BJ (cell line): ENCODE data around the gene TLE1. TPM values are rescaled to one million over a fixed set of nuclear protein-coding genes. Genes with fewer than 3 reads are reported as not detected.

Experiments
- CTCF ChIA-PET: fragments of 350-600 bp; formaldehyde crosslinking; extraction: SDS; loops from one replicate; lab custom pipeline; 2021; ENCODE audit warnings: antibody characterized with exemption, inconsistent platforms; lab: Yijun Ruan, JAX
- POLR2A ChIA-PET: fragments of 300-600 bp; sonication (Branson Sonifier 250); formaldehyde crosslinking; extraction: SDS; loops from one replicate; lab custom pipeline; 2021; ENCODE audit warnings: antibody characterized with exemption; lab: Charles Lee
- DNase-seq: peaks from one replicate; pipeline ENCODE4 v3.0.0-alpha.2; 2011; ENCODE audit warnings: low read depth
- H3K27me3 ChIP-seq: 2 replicates; pipeline ENCODE4 v1.6.0; 2011; ENCODE audit warnings: low read length; ENCODE audit not compliant: control insufficient read depth, insufficient read depth
- H3K36me3 ChIP-seq: 2 replicates; pipeline ENCODE4 v1.5.1; 2011; ENCODE audit warnings: low read length; ENCODE audit not compliant: control insufficient read depth, insufficient read depth
- H3K4me3 ChIP-seq: 2 replicates; pipeline ENCODE4 v1.5.1; 2011; ENCODE audit warnings: low read depth, mild to moderate bottlenecking, control low read depth, low read length
- polyA plus RNA-seq: library from polyadenylated mRNA; depleted of rRNA; stranded (reverse); fragments of >200 nt; gene quantifications from 2 replicates; pipeline ENCODE4 v1.2.3, GENCODE V29; 2011
- TF ChIP-seq, protein P1 (sequence below): IDR thresholded peaks from 2 replicates; pipeline ENCODE4 v1.5.1; 2011; ENCODE audit warnings: low read depth, mild to moderate bottlenecking, control low read depth, inconsistent platforms, low read length, moderate library complexity; ENCODE audit not compliant: insufficient read depth

The TLE1 gene
- polyA plus RNA-seq, 1 experiment, result 9.6 TPM

DNA sequence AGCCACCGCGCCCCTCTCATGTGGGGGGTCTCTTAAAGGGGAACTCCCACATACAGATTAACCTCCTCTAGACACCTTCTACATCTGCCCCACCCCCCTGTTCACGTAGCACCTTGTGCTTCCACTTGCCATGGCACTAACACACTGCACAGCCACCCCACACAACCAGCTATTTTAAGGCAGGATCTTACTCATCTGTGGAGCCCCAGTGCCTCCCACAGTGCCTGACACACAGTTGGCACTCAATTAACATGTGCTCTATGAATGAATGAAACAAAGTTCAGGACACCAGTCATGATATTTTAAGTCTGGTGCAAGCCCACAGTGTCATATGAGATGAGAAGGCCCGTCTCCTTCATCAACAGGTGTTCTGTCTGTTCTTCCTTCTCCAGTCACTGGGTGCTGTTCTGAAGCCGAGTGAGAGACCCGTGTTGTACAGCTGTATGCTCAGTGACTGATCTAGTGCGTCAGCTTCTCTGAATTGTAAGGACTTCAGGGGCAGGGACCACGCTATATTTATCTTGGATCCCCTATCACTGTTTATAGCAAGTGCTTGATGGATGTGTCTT, 149.1 kb downstream of the TLE1 start:
- no peak for DNase-seq
- Histone ChIP-seq H3K4me3 (no peak overlapping the region), H3K36me3 (no peaks in the 10 kb centered on the region), H3K27me3 (no peaks in the 10 kb centered on the region)
- POLR2A ChIA-PET, result no interaction called here
- TF ChIP-seq, protein P1, sequence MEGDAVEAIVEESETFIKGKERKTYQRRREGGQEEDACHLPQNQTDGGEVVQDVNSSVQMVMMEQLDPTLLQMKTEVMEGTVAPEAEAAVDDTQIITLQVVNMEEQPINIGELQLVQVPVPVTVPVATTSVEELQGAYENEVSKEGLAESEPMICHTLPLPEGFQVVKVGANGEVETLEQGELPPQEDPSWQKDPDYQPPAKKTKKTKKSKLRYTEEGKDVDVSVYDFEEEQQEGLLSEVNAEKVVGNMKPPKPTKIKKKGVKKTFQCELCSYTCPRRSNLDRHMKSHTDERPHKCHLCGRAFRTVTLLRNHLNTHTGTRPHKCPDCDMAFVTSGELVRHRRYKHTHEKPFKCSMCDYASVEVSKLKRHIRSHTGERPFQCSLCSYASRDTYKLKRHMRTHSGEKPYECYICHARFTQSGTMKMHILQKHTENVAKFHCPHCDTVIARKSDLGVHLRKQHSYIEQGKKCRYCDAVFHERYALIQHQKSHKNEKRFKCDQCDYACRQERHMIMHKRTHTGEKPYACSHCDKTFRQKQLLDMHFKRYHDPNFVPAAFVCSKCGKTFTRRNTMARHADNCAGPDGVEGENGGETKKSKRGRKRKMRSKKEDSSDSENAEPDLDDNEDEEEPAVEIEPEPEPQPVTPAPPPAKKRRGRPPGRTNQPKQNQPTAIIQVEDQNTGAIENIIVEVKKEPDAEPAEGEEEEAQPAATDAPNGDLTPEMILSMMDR, result no peak
- CTCF ChIA-PET, result interaction anchor here (0.6 kb wide), 1 partner anchor 353 kb away, joined by 3 read pairs; no protein-coding TSS in a partner anchor

DNA sequence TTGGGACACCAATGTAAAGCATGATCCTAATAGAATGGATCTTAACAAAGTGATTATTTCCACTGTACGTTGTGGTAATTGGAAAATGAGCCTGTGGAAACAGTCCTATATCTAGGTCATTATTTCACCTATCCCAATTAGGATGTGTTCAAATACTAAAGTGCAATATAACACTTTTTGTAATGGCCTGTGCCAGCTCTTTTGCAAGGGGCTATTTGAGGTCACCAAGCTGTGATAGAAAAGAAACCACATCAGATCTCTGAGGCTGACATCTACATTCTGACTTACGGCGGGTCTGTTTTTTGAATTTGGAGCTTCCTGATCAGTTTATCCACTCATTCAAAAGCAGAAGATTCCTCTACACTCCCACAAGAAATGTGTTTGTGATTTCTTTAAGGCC, 150.0 kb downstream of the TLE1 start:
- CTCF ChIA-PET, result no interaction called here
- Histone ChIP-seq H3K27me3 (no peaks in the 10 kb centered on the region), H3K4me3 (no peak overlapping the region), H3K36me3 (no peaks in the 10 kb centered on the region)
- TF ChIP-seq, protein P1, result no peak
- POLR2A ChIA-PET, result no interaction called here
- DNase-seq, result no peak

DNA sequence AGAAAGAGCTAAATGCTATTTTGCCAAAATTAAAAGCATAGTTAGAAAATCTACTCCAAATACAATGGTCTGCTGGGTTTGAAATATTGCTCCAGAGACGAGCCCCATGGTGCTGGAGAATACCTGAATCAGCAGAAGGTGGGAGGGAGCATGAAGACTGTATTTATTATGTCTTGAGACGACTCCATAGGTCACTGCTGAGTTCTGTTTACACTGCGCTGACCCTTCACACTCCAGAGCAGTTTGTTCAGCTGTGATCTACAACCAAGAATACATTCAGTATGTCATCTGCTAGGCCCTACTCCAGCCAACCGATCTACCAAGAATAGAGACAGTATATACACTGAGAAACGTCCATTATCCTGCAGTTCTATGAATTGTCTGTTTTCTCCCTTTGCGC, 150.5 kb downstream of the TLE1 start:
- no peaks in the 10 kb centered on the region for H3K36me3 ChIP-seq
- POLR2A ChIA-PET, result no interaction called here
- CTCF ChIA-PET, result no interaction called here

DNA sequence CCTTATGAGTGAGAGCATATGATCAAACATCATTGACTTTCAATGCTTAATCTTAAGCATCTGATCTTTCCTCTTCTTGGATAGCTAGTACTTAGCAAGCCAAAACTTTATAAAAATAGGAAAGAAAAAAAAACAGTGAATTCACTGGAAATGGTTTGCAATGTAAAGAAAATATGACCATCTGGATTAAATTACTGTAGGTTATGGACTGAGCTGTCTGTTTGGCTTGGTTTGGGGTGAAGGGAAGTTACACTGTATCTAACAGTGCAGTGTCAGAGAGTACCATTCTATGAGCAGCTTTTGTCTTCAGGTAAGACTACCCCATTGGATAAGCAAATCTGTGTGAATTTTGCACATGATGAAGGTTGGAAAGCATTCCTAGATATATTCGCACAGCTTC, 151.4 kb downstream of the TLE1 start:
- Histone ChIP-seq H3K4me3 (no peak overlapping the region), H3K36me3 (no peaks in the 10 kb centered on the region), H3K27me3 (no peaks in the 10 kb centered on the region)
- TF ChIP-seq, protein P1, result no peak
- ChIA-PET CTCF (interaction anchor here (1.4 kb wide), 1 partner anchor 14 kb away, joined by 6 read pairs; no protein-coding TSS in a partner anchor), POLR2A (no interaction called here)
- no peak for DNase-seq

More for the DNA sequence above, 150.5 kb downstream of the TLE1 start:
- TF ChIP-seq, protein P1, result no peak
- no peaks in the 10 kb centered on the region for H3K27me3 ChIP-seq
- DNase-seq, result no peak
- no peak overlapping the region for H3K4me3 ChIP-seq

DNA sequence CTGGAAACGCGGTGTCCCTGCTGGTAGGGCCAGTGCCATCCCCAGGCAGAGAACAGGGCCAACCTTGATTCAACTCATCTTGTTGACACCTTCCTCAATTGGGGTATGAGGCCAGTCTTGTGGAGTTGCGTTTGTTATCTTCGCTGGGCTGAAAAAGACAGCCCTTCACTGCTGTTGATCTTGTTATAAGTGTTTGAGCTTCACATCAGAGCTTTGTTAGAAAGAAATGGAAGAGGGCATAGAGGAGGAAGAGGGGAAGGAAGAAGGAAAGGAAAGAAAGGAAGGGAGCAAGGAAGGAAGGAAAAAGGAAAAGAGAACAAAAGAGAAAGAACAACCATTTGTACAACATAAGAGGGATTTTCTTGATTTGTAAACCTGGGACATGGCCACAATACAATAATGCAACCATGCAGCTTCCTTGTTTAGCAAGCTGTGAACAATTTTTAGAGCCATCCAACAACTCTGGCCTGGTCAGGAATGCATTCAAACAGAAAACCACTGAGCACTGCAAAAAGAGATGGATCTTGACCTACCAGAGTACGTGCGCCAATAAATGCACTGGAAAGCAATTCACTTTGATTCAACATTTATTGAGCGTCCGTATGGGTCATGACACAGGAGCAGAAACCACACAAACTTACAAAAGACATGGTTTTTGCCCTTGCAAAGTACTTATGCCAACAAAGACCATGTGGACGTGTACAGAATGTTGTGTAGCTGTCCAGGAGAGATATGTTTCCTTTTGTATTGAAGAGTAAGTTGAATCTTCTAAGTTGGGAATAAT, 152.9 kb downstream of the TLE1 start:
- Histone ChIP-seq H3K36me3 (no peaks in the 10 kb centered on the region), H3K27me3 (no peaks in the 10 kb centered on the region), H3K4me3 (no peak overlapping the region)
- TF ChIP-seq, protein P1, result no peak
- ChIA-PET POLR2A (no interaction called here), CTCF (interaction anchor here (0.7 to 1.4 kb wide), 5 partner anchors 11 to 78 kb away, joined by 3 to 4 read pairs (median 3); no protein-coding TSS in a partner anchor)
- DNase-seq, result no peak
